Gastrocnemius medialis (tissue), 4 donors: Measurements from ENCODE around the gene SLC36A3. TPM values are rescaled to one million over a fixed set of nuclear protein-coding genes. Genes with fewer than 3 reads are reported as not detected.

Source experiments
- ATAC-seq, 2 donors: fragments of 150-250 bp; one replicate each; pipeline ENCODE4 v1.9.1; 2016
- DNase-seq, 2 donors: peaks; one replicate each; pipeline ENCODE4 v3.0.0-alpha.2; 2019
- H3K27ac ChIP-seq, 4 donors: fragments of 200-600 bp; sonication (generic); 1 replicate in 1 of 4; 2 replicates in 3 of 4; pipeline ENCODE4 v1.5.1; 2016 to 2018; ENCODE audit warnings: mild to moderate bottlenecking in 2 of 4, moderate library complexity in 1 of 4
- H3K27me3 ChIP-seq, 3 donors: fragments of 200-600 bp; sonication (generic) in 2 of 3; 1 replicate in 1 of 3; 2 replicates in 2 of 3; pipeline versions ENCODE4 v1.5.1 to v1.6.0; 2016 to 2019; ENCODE audit warnings: mild to moderate bottlenecking in 1 of 3, moderate library complexity in 1 of 3
- H3K36me3 ChIP-seq, 2 donors: fragments of 200-600 bp; sonication (generic) in 1 of 2; one replicate each; pipeline ENCODE4 v1.5.1; 2017 to 2018
- H3K4me1 ChIP-seq, 2 donors: fragments of 200-600 bp; sonication (generic) in 1 of 2; one replicate each; pipeline ENCODE4 v1.5.1; 2016 to 2017; ENCODE audit warnings: mild to moderate bottlenecking in 2 of 2
- H3K4me3 ChIP-seq, 4 donors: fragments of 200-600 bp; sonication (generic) in 3 of 4; 1 replicate in 1 of 4; 2 replicates in 3 of 4; pipeline ENCODE4 v1.5.1; 2016 to 2019; ENCODE audit warnings: mild to moderate bottlenecking in 2 of 4
- H3K9me3 ChIP-seq, 3 donors: fragments of 200-600 bp; sonication (generic) in 2 of 3; 1 replicate in 1 of 3; 2 replicates in 2 of 3; pipeline ENCODE4 v1.5.1; 2016 to 2019
- CTCF ChIP-seq, 5 experiments: fragments of 450-650 bp in 3 of 5; fragments of 200-600 bp in 2 of 5; sonication (generic) in 2 of 5; IDR thresholded peaks in 4 of 5; conservative IDR thresholded peaks in 1 of 5; 1 replicate in 4 of 5; 2 replicates in 1 of 5; pipeline ENCODE4 v1.5.1; 2016 to 2019; ENCODE audit warnings: antibody characterized with exemption in 5 of 5, mild to moderate bottlenecking in 3 of 5, moderate library complexity in 3 of 5
- POLR2A ChIP-seq, 2 donors: fragments of 450-650 bp; IDR thresholded peaks; one replicate each; pipeline ENCODE4 v1.6.1; 2017; ENCODE audit warnings: antibody characterized with exemption in 2 of 2, mild to moderate bottlenecking in 2 of 2, moderate library complexity in 2 of 2
- in situ Hi-C, 4 donors: fragments of 200-750 bp; cut with MboI; loops; one replicate each; pipeline versions ENCODE4 v1.15.0 to v1.8.0; 2017; ENCODE audit warnings: low sequenced_read_pairs in 4 of 4
- intact Hi-C: fragments of 100-400 bp; cut with DNase I; formaldehyde crosslinking; loops from one replicate; pipeline ENCODE4 v1.15.1; 2023; ENCODE audit warnings: low total_unique reads
- total RNA-seq, 4 donors: library from RNA; depleted of rRNA; stranded (reverse); fragments of >200 nt; gene quantifications; one replicate each; pipeline versions ENCODE4 v1.1.0 to v1.2.3, GENCODE V29; 2016

SLC36A3 gene
- total RNA-seq, 4 donors from 2014 or later = not detected

- no peak for DNase-seq
- Histone ChIP-seq H3K36me3 (no peaks in the 10 kb centered on the region), H3K4me3 (no peak overlapping the region), H3K4me1 (peaks cover 16 to 27% of the 10 kb centered on the region in 2 donors), H3K27ac (peak overlapping the region in 1 of 4 donors; percentile 87), H3K9me3 (no peaks in the 10 kb centered on the region), H3K27me3 (no peaks in the 10 kb centered on the region)
- intact Hi-C loops = loop anchor here (5.0 kb wide), 1 partner anchor 204 kb away; no protein-coding TSS in a partner anchor
- TF ChIP-seq CTCF (IDR thresholded peaks at IDR 0.05 in 4 of 5, conservative IDR thresholded peaks at IDR 0.05 in 1 of 5) = no peak
- TF ChIP-seq POLR2A (IDR thresholded peaks at IDR 0.05) = no peak
- ATAC-seq = no peak
- in situ Hi-C loops = no loop called here
Observed at GRCh38 chr5:151251001-151251551, 52.5 kb downstream of the SLC36A3 start.

GRCh38 chr5:151250346-151251000 is 53.1 kb downstream of the SLC36A3 start:
- Histone ChIP-seq H3K4me1 (peaks cover 16 to 27% of the 10 kb centered on the region in 2 donors), H3K36me3 (no peaks in the 10 kb centered on the region), H3K27ac (no peak overlapping the region), H3K27me3 (no peaks in the 10 kb centered on the region), H3K9me3 (no peaks in the 10 kb centered on the region), H3K4me3 (no peak overlapping the region)
- ATAC-seq = no peak
- intact Hi-C loops = loop anchor here (5.0 kb wide), 1 partner anchor 203 kb away; no protein-coding TSS in a partner anchor
- no peak for TF ChIP-seq CTCF (IDR thresholded peaks at IDR 0.05 in 4 of 5, conservative IDR thresholded peaks at IDR 0.05 in 1 of 5)
- no peak for TF ChIP-seq POLR2A (IDR thresholded peaks at IDR 0.05)
- in situ Hi-C loops = no loop called here
- DNase-seq = no peak

- DNase-seq (no peak), ATAC-seq (no peak)
- no peaks in the 10 kb centered on the region for H3K9me3 ChIP-seq
- H3K4me3 ChIP-seq = no peak overlapping the region
- no peaks in the 10 kb centered on the region for H3K27me3 ChIP-seq
- no peak overlapping the region for H3K27ac ChIP-seq
- TF ChIP-seq POLR2A (IDR thresholded peaks at IDR 0.05) (no peak), CTCF (IDR thresholded peaks at IDR 0.05 in 4 of 5, conservative IDR thresholded peaks at IDR 0.05 in 1 of 5) (no peak)
- no peaks in the 10 kb centered on the region for H3K36me3 ChIP-seq
- in situ Hi-C loops = loop anchor here in 1 of 4 donors (25.0 kb wide), 1 partner anchor 112 kb away; no protein-coding TSS in a partner anchor
- peaks cover 11 to 18% of the 10 kb centered on the region in 2 donors for H3K4me1 ChIP-seq
- intact Hi-C loops = no loop called here
Observed at GRCh38 chr5:151249281-151249680, 54.3 kb downstream of the SLC36A3 start.

- DNase-seq (no peak), ATAC-seq (no peak)
- no peak overlapping the region for H3K4me3 ChIP-seq
- H3K9me3 ChIP-seq = no peaks in the 10 kb centered on the region
- peaks cover 5 to 11% of the 10 kb centered on the region in 2 donors for H3K4me1 ChIP-seq
- TF ChIP-seq CTCF (IDR thresholded peaks at IDR 0.05 in 4 of 5, conservative IDR thresholded peaks at IDR 0.05 in 1 of 5) (no peak), POLR2A (IDR thresholded peaks at IDR 0.05) (no peak)
- no peak overlapping the region for H3K27ac ChIP-seq
- in situ Hi-C loops = loop anchor here in 1 of 4 donors (25.0 kb wide), 1 partner anchor 111 kb away; no protein-coding TSS in a partner anchor
- H3K36me3 ChIP-seq = no peaks in the 10 kb centered on the region
- H3K27me3 ChIP-seq = no peaks in the 10 kb centered on the region
- intact Hi-C loops = no loop called here
Observed at GRCh38 chr5:151248651-151249050, 54.9 kb downstream of the SLC36A3 start.
